Sigmoid colon (tissue), 7 donors: ENCODE results near the gene PRKG2. TPM values are rescaled to one million over a fixed set of nuclear protein-coding genes. Genes with fewer than 3 reads are reported as not detected.
A peak's percentile ranks its signal among the peaks of the same experiment; 100 is the strongest.

Experiments
- DNase-seq: peaks from one replicate; pipeline ENCODE4 v3.0.0-alpha.2; 2019
- H3K27ac ChIP-seq, 4 donors: fragments of 200-600 bp; sonication (generic); one replicate each; pipeline ENCODE4 v1.5.1; 2016 to 2019; ENCODE audit warnings: mild to moderate bottlenecking in 1 of 4
- H3K27me3 ChIP-seq, 3 donors: fragments of 200-600 bp; sonication (generic); one replicate each; pipeline ENCODE4 v1.5.1; 2019; ENCODE audit warnings: mild to moderate bottlenecking in 1 of 3
- H3K36me3 ChIP-seq, 4 donors: fragments of 200-600 bp; sonication (generic); one replicate each; pipeline ENCODE4 v1.5.1; 2016 to 2019
- H3K4me1 ChIP-seq, 4 donors: fragments of 200-600 bp; sonication (generic); one replicate each; pipeline ENCODE4 v1.5.1; 2017 to 2019
- H3K4me3 ChIP-seq, 4 donors: fragments of 200-600 bp; sonication (generic); one replicate each; pipeline ENCODE4 v1.5.1; 2017 to 2019; ENCODE audit warnings: mild to moderate bottlenecking in 2 of 4, moderate library complexity in 1 of 4
- H3K9me3 ChIP-seq, 4 donors: fragments of 200-600 bp in 3 of 4; sonication (generic) in 3 of 4; one replicate each; pipeline versions ENCODE4 v1.5.1 to v1.6.1; 2013 to 2019
- CTCF ChIP-seq, 4 experiments: fragments of 450-650 bp in 3 of 4; fragments of 200-600 bp in 1 of 4; IDR thresholded peaks; one replicate each; pipeline ENCODE4 v1.5.1; 2016 to 2019; ENCODE audit warnings: antibody characterized with exemption in 4 of 4, mild to moderate bottlenecking in 3 of 4, moderate library complexity in 2 of 4
- EP300 ChIP-seq, 4 donors: sonication (generic); formaldehyde crosslinking; IDR thresholded peaks; one replicate each; pipeline ENCODE4 v1.6.1; 2017; ENCODE audit warnings: antibody characterized with exemption in 4 of 4
- POLR2A ChIP-seq, 2 donors: fragments of 450-650 bp; IDR thresholded peaks; one replicate each; pipeline ENCODE4 v1.6.1; 2016; ENCODE audit warnings: antibody characterized with exemption in 2 of 2, mild to moderate bottlenecking in 2 of 2, moderate library complexity in 2 of 2
- POLR2AphosphoS5 ChIP-seq, 4 donors: sonication (generic); formaldehyde crosslinking; IDR thresholded peaks; one replicate each; pipeline ENCODE4 v1.6.1; 2017; ENCODE audit warnings: antibody characterized with exemption in 4 of 4
- WGBS, 2 donors: extraction: QIAGEN DNeasy Blood & Tissue Kit; methylation state at CpG; one replicate each; pipeline ENCODE4 v1.1.7; 2013; 5-methylcytosine and 5-hydroxymethylcytosine counted together
- intact Hi-C: fragments of 100-400 bp; cut with DNase I; formaldehyde crosslinking; loops from one replicate; pipeline ENCODE4 v1.15.1; 2023
- polyA plus RNA-seq, 3 donors: library from polyadenylated mRNA; stranded (reverse); fragments of 200-250 nt; gene quantifications; one replicate each; pipeline ENCODE4 v1.2.3, GENCODE V29; 2013
- total RNA-seq, 4 donors: library from RNA; depleted of rRNA; stranded (reverse); fragments of >200 nt; gene quantifications; one replicate each; pipeline ENCODE4 v1.1.0, GENCODE V29; 2016
- donor health status: healthy with polysubstance abuse.
- donor health status: Bipolar disorder and iron deficiency.
- donor health status: healthy.

PRKG2 gene
- total and polyA plus RNA-seq, 7 donors: 1.2 to 19.9 (median 2.6) TPM

- Histone ChIP-seq H3K27me3 (no peaks in the 10 kb centered on the region), H3K27ac (peak overlapping the region; percentile 60 to 80 (median 72)), H3K4me3 (peak overlapping the region in 1 of 4 donors; percentile 3), H3K4me1 (peaks cover 0 to 81% (median 53%) of the 10 kb centered on the region in 4 donors), H3K36me3 (peaks cover 0 to 12% (median 6%) of the 10 kb centered on the region in 4 donors), H3K9me3 (no peaks in the 10 kb centered on the region)
- 81 to 86% methylated on average over 4 of the region's 4 CpGs for WGBS, 2 donors
- intact Hi-C loops: no loop called here
- no peak for DNase-seq
- TF ChIP-seq POLR2AphosphoS5 (IDR thresholded peaks at IDR 0.05) (peak; percentile 30 to 82 (median 63)), POLR2A (IDR thresholded peaks at IDR 0.05) (no peak), CTCF (IDR thresholded peaks at IDR 0.05) (no peak), EP300 (IDR thresholded peaks at IDR 0.05) (peak in 1 of 4 donors; percentile 11)
Observed at GRCh38 chr4:81049330-81049729, 165.7 kb downstream of the PRKG2 start.

- Histone ChIP-seq H3K9me3 (no peaks in the 10 kb centered on the region), H3K36me3 (peaks cover 0 to 12% (median 6%) of the 10 kb centered on the region in 4 donors), H3K27ac (peak overlapping the region in 1 of 4 donors; percentile 52), H3K4me1 (peaks cover 0 to 62% (median 23%) of the 10 kb centered on the region in 4 donors), H3K27me3 (no peaks in the 10 kb centered on the region), H3K4me3 (no peak overlapping the region)
- no peak for DNase-seq
- intact Hi-C loops: loop anchor here (5.0 kb wide), 1 partner anchor 50 kb away; no protein-coding TSS in a partner anchor
- TF ChIP-seq CTCF (IDR thresholded peaks at IDR 0.05): no peak
- TF ChIP-seq POLR2A (IDR thresholded peaks at IDR 0.05): no peak
- no peak for TF ChIP-seq POLR2AphosphoS5 (IDR thresholded peaks at IDR 0.05)
- TF ChIP-seq EP300 (IDR thresholded peaks at IDR 0.05): no peak
- 88 to 89% methylated on average over 5 of the region's 5 CpGs for WGBS, 2 donors
Observed at GRCh38 chr4:81042578-81043365, 172.2 kb downstream of the PRKG2 start.

GRCh38 chr4:81040012-81040659, 174.9 kb downstream of the PRKG2 start:
- Histone ChIP-seq H3K36me3 (no peaks in the 10 kb centered on the region), H3K4me1 (peaks cover 0 to 66% (median 22%) of the 10 kb centered on the region in 4 donors), H3K27me3 (no peaks in the 10 kb centered on the region), H3K4me3 (no peak overlapping the region), H3K9me3 (no peaks in the 10 kb centered on the region), H3K27ac (peak overlapping the region in 3 of 4 donors; percentile 41 to 53 (median 52))
- TF ChIP-seq POLR2A (IDR thresholded peaks at IDR 0.05): no peak
- TF ChIP-seq CTCF (IDR thresholded peaks at IDR 0.05): peak in 3 of 4 experiments; percentile 23 to 64 (median 55)
- DNase-seq: no peak
- intact Hi-C loops: loop anchor here (5.0 kb wide), 1 partner anchor 48 kb away; no protein-coding TSS in a partner anchor
- 17 to 24% methylated on average over 4 of the region's 4 CpGs for WGBS, 2 donors

GRCh38 chr4:81039351-81039972, 175.6 kb downstream of the PRKG2 start:
- intact Hi-C loops: loop anchor here (10.0 kb wide), 2 partner anchors 435 to 1335 kb away; partner anchors contain the start of gene HNRNPD
- Histone ChIP-seq H3K27ac (peak overlapping the region in 3 of 4 donors; percentile 41 to 53 (median 52)), H3K27me3 (no peaks in the 10 kb centered on the region), H3K36me3 (no peaks in the 10 kb centered on the region), H3K4me3 (no peak overlapping the region), H3K9me3 (no peaks in the 10 kb centered on the region), H3K4me1 (peaks cover 0 to 73% (median 24%) of the 10 kb centered on the region in 4 donors)
- whole genome bisulfite sequencing, 2 donors: 15 to 24% methylated on average over 4 of the region's 4 CpGs
- DNase-seq: no peak
- TF ChIP-seq EP300 (IDR thresholded peaks at IDR 0.05) (no peak), CTCF (IDR thresholded peaks at IDR 0.05) (no peak), POLR2AphosphoS5 (IDR thresholded peaks at IDR 0.05) (no peak), POLR2A (IDR thresholded peaks at IDR 0.05) (no peak)
